ENCODE results near the gene NLRC5.

NLRC5 gene

GRCh38 chr16:56997931-56998330 is 8.6 kb downstream of the NLRC5 start:
- Histone ChIP-seq H3K9me2 (ENCODE audit: low read depth, low read length) (no peaks in the 10 kb centered on the region), H3F3A (ENCODE audit: insufficient read depth, low read length) (no peaks in the 10 kb centered on the region), H2AFZ (ENCODE audit: low read length) (no peak overlapping the region), H4K20me1 (ENCODE audit: insufficient read depth, low read length) (no peaks in the 10 kb centered on the region), H3K4me1 (ENCODE audit: insufficient read depth, low read length, severe bottlenecking) (no peaks in the 10 kb centered on the region), H3K4me2 (ENCODE audit: low read length) (no peak overlapping the region), H3K9me3 (ENCODE audit: low read length) (no peaks in the 10 kb centered on the region), H3K27me3 (ENCODE audit: insufficient read depth, low read length) (no peaks in the 10 kb centered on the region; the same call in 1 of the 2 replicates), H3K79me2 (ENCODE audit: insufficient read depth, low read length) (no peaks in the 10 kb centered on the region), H3K36me3 (ENCODE audit: insufficient read depth, low read length) (no peaks in the 10 kb centered on the region), H3K27ac (ENCODE audit: low read depth, low read length, poor library complexity, severe bottlenecking) (no peak overlapping the region), H3K4me3 (ENCODE audit: low read depth, low read length, poor library complexity, severe bottlenecking) (no peak overlapping the region), H3K9ac (ENCODE audit: low read length) (no peak overlapping the region)
- TF ChIP-seq CTCF (IDR thresholded peaks at IDR 0.05; ENCODE audit: low read length) (no peak), EZH2 (IDR thresholded peaks at IDR 0.05; ENCODE audit: borderline replicate concordance, low read length) (no peak)

- Histone ChIP-seq H3K4me1 (ENCODE audit: insufficient read depth, low read length, severe bottlenecking) (peaks cover under 1% of the 10 kb centered on the region), H3F3A (ENCODE audit: insufficient read depth, low read length) (no peaks in the 10 kb centered on the region), H3K36me3 (ENCODE audit: insufficient read depth, low read length) (no peaks in the 10 kb centered on the region), H3K4me3 (ENCODE audit: low read depth, low read length, poor library complexity, severe bottlenecking) (no peak overlapping the region), H3K4me2 (ENCODE audit: low read length) (no peak overlapping the region), H3K27ac (ENCODE audit: low read depth, low read length, poor library complexity, severe bottlenecking) (no peak overlapping the region), H4K20me1 (ENCODE audit: insufficient read depth, low read length) (no peaks in the 10 kb centered on the region), H3K79me2 (ENCODE audit: insufficient read depth, low read length) (no peaks in the 10 kb centered on the region), H3K27me3 (ENCODE audit: insufficient read depth, low read length) (no peaks in the 10 kb centered on the region; the same call in 1 of the 2 replicates), H2AFZ (ENCODE audit: low read length) (no peak overlapping the region), H3K9ac (ENCODE audit: low read length) (no peak overlapping the region), H3K9me3 (ENCODE audit: low read length) (no peaks in the 10 kb centered on the region), H3K9me2 (ENCODE audit: low read depth, low read length) (no peaks in the 10 kb centered on the region)
- no peak for TF ChIP-seq CTCF (IDR thresholded peaks at IDR 0.05; ENCODE audit: low read length)
- TF ChIP-seq EZH2 (IDR thresholded peaks at IDR 0.05; ENCODE audit: borderline replicate concordance, low read length) = no peak
Measured at GRCh38 chr16:56998352-56998751, 9.0 kb downstream of the NLRC5 start.

GRCh38 chr16:56998861-56999260 is 9.5 kb downstream of the NLRC5 start:
- H3K4me3 ChIP-seq (ENCODE audit: low read depth, low read length, poor library complexity, severe bottlenecking) = no peak overlapping the region
- H3F3A ChIP-seq (ENCODE audit: insufficient read depth, low read length) = no peaks in the 10 kb centered on the region
- H3K4me1 ChIP-seq (ENCODE audit: insufficient read depth, low read length, severe bottlenecking) = peaks cover 6% of the 10 kb centered on the region
- no peaks in the 10 kb centered on the region for H3K79me2 ChIP-seq (ENCODE audit: insufficient read depth, low read length)
- no peak overlapping the region for H3K27ac ChIP-seq (ENCODE audit: low read depth, low read length, poor library complexity, severe bottlenecking)
- H3K9me3 ChIP-seq (ENCODE audit: low read length) = no peaks in the 10 kb centered on the region
- TF ChIP-seq CTCF (IDR thresholded peaks at IDR 0.05; ENCODE audit: low read length) = no peak
- no peak for TF ChIP-seq EZH2 (IDR thresholded peaks at IDR 0.05; ENCODE audit: borderline replicate concordance, low read length)
- no peaks in the 10 kb centered on the region for H4K20me1 ChIP-seq (ENCODE audit: insufficient read depth, low read length)
- no peaks in the 10 kb centered on the region for H3K36me3 ChIP-seq (ENCODE audit: insufficient read depth, low read length)
- peaks cover 3% of the 10 kb centered on the region; the same call in 1 of the 2 replicates for H3K27me3 ChIP-seq (ENCODE audit: insufficient read depth, low read length)
- no peaks in the 10 kb centered on the region for H3K9me2 ChIP-seq (ENCODE audit: low read depth, low read length)
- H3K9ac ChIP-seq (ENCODE audit: low read length) = no peak overlapping the region
- no peak overlapping the region for H2AFZ ChIP-seq (ENCODE audit: low read length)
- H3K4me2 ChIP-seq (ENCODE audit: low read length) = no peak overlapping the region

Measured in OCI-LY1 (cell line).